ENCODE data around the gene KRTAP2-3. TPM values are rescaled to one million over a fixed set of nuclear protein-coding genes. Genes with fewer than 3 reads are reported as not detected.

Gene KRTAP2-3
- polyA plus RNA-seq, 1 donor from 2014 or later, result not detected

DNA sequence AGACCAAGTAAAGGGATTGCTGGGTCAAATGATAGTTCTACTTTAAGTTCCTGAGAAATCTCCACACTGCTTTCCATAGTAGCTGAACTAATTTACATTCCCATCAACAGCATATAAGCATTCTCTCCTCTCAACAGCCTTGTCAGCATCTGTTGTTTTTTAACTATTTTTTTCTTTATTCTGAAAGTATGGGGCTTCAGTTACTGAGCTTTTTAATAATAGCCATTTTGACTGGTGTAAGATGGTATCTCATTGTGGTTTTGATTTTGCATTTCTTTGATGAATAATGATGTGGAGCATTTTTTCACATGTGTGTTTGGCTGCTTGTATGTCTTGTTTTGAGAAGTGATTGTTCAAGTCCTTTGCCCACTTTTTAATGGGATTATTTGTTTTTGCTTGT, 7.3 kb downstream of the KRTAP2-3 start:
- H3K27me3 ChIP-seq (ENCODE audit: insufficient read depth, low read depth, low read length), result no peaks in the 10 kb centered on the region
- no peak overlapping the region for H3K9ac ChIP-seq (ENCODE audit: low read length)
- no peaks in the 10 kb centered on the region for H3F3A ChIP-seq (ENCODE audit: insufficient read depth, low read length, poor library complexity, severe bottlenecking)
- no peak overlapping the region for H3K27ac ChIP-seq (ENCODE audit: low read length)
- TF ChIP-seq, protein P1, sequence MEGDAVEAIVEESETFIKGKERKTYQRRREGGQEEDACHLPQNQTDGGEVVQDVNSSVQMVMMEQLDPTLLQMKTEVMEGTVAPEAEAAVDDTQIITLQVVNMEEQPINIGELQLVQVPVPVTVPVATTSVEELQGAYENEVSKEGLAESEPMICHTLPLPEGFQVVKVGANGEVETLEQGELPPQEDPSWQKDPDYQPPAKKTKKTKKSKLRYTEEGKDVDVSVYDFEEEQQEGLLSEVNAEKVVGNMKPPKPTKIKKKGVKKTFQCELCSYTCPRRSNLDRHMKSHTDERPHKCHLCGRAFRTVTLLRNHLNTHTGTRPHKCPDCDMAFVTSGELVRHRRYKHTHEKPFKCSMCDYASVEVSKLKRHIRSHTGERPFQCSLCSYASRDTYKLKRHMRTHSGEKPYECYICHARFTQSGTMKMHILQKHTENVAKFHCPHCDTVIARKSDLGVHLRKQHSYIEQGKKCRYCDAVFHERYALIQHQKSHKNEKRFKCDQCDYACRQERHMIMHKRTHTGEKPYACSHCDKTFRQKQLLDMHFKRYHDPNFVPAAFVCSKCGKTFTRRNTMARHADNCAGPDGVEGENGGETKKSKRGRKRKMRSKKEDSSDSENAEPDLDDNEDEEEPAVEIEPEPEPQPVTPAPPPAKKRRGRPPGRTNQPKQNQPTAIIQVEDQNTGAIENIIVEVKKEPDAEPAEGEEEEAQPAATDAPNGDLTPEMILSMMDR (IDR thresholded peaks at IDR 0.05; ENCODE audit: poor library complexity, severe bottlenecking), result no peak
- TF ChIP-seq, protein P2, sequence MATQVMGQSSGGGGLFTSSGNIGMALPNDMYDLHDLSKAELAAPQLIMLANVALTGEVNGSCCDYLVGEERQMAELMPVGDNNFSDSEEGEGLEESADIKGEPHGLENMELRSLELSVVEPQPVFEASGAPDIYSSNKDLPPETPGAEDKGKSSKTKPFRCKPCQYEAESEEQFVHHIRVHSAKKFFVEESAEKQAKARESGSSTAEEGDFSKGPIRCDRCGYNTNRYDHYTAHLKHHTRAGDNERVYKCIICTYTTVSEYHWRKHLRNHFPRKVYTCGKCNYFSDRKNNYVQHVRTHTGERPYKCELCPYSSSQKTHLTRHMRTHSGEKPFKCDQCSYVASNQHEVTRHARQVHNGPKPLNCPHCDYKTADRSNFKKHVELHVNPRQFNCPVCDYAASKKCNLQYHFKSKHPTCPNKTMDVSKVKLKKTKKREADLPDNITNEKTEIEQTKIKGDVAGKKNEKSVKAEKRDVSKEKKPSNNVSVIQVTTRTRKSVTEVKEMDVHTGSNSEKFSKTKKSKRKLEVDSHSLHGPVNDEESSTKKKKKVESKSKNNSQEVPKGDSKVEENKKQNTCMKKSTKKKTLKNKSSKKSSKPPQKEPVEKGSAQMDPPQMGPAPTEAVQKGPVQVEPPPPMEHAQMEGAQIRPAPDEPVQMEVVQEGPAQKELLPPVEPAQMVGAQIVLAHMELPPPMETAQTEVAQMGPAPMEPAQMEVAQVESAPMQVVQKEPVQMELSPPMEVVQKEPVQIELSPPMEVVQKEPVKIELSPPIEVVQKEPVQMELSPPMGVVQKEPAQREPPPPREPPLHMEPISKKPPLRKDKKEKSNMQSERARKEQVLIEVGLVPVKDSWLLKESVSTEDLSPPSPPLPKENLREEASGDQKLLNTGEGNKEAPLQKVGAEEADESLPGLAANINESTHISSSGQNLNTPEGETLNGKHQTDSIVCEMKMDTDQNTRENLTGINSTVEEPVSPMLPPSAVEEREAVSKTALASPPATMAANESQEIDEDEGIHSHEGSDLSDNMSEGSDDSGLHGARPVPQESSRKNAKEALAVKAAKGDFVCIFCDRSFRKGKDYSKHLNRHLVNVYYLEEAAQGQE (IDR thresholded peaks at IDR 0.05; ENCODE audit: borderline replicate concordance), result no peak
- TF ChIP-seq SMC3 (conservative IDR thresholded peaks at IDR 0.05; ENCODE audit: poor library complexity), result no peak
- no peak for TF ChIP-seq EP300 (conservative IDR thresholded peaks at IDR 0.05; ENCODE audit: poor library complexity, severe bottlenecking)
- no peak overlapping the region for H3K4me3 ChIP-seq (ENCODE audit: low read length)
- H3K4me2 ChIP-seq (ENCODE audit: low read length), result no peak overlapping the region
- H2AFZ ChIP-seq (ENCODE audit: low read depth, low read length), result no peak overlapping the region
- H3K79me2 ChIP-seq (replicated peaks; ENCODE audit: insufficient read depth, low read length), result no peaks in the 10 kb centered on the region
- no peaks in the 10 kb centered on the region for H3K36me3 ChIP-seq (ENCODE audit: insufficient read depth, low read length)
- no peaks in the 10 kb centered on the region for H3K9me2 ChIP-seq (ENCODE audit: insufficient read depth, low read length)
- no peaks in the 10 kb centered on the region for H3K9me3 ChIP-seq (ENCODE audit: low read length)
- H4K20me1 ChIP-seq (ENCODE audit: insufficient read depth), result no peaks in the 10 kb centered on the region

DNA sequence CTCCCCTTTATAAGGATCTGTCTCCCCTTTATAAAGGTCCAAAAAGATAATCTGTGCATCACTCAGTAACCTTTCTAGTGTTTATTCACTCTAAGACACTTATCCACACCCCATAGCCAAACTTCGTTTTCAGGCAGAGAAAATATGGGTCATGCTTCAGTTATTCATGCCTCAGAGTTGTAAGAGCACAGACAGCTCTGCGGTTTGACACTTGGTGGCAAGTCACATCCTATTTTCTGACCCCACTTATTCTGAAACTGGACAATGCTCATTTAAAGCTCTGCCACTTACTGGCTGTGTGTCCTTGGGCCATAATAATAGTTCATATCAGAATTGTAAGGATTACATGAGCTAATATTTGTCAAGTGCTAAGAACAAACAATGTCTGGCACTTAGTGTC, 10.8 kb downstream of the KRTAP2-3 start:
- Histone ChIP-seq H3K36me3 (ENCODE audit: insufficient read depth, low read length) (no peaks in the 10 kb centered on the region), H3K9ac (ENCODE audit: low read length) (no peak overlapping the region), H3K9me2 (ENCODE audit: insufficient read depth, low read length) (no peaks in the 10 kb centered on the region), H4K20me1 (ENCODE audit: insufficient read depth) (no peaks in the 10 kb centered on the region), H3K4me2 (ENCODE audit: low read length) (no peak overlapping the region), H3K27me3 (ENCODE audit: insufficient read depth, low read depth, low read length) (no peaks in the 10 kb centered on the region), H3K27ac (ENCODE audit: low read length) (no peak overlapping the region), H3K4me3 (ENCODE audit: low read length) (no peak overlapping the region), H3K9me3 (ENCODE audit: low read length) (no peaks in the 10 kb centered on the region), H2AFZ (ENCODE audit: low read depth, low read length) (no peak overlapping the region), H3K79me2 (replicated peaks; ENCODE audit: insufficient read depth, low read length) (no peaks in the 10 kb centered on the region), H3F3A (ENCODE audit: insufficient read depth, low read length, poor library complexity, severe bottlenecking) (no peaks in the 10 kb centered on the region)
- TF ChIP-seq TAF1 (IDR thresholded peaks at IDR 0.05; ENCODE audit: low read depth) (no peak), SMC3 (conservative IDR thresholded peaks at IDR 0.05; ENCODE audit: poor library complexity) (no peak), EZH2 (IDR thresholded peaks at IDR 0.05; ENCODE audit: borderline replicate concordance, insufficient read depth, low read length, poor library complexity, severe bottlenecking) (no peak), MXI1 (conservative IDR thresholded peaks at IDR 0.05; ENCODE audit: poor library complexity, severe bottlenecking) (no peak), RAD21 (conservative IDR thresholded peaks at IDR 0.05) (no peak), POLR2AphosphoS5 (IDR thresholded peaks at IDR 0.05) (no peak)
- TF ChIP-seq, protein P2 (IDR thresholded peaks at IDR 0.05; ENCODE audit: borderline replicate concordance), result no peak
- TF ChIP-seq, protein P1 (IDR thresholded peaks at IDR 0.05; ENCODE audit: poor library complexity, severe bottlenecking), result no peak
